ENCODE measurements around the gene CLMN. TPM values are rescaled to one million over a fixed set of nuclear protein-coding genes. Genes with fewer than 3 reads are reported as not detected.

The CLMN gene
- total RNA-seq, 1 experiment from 2014 or later: 33.4 TPM

DNA sequence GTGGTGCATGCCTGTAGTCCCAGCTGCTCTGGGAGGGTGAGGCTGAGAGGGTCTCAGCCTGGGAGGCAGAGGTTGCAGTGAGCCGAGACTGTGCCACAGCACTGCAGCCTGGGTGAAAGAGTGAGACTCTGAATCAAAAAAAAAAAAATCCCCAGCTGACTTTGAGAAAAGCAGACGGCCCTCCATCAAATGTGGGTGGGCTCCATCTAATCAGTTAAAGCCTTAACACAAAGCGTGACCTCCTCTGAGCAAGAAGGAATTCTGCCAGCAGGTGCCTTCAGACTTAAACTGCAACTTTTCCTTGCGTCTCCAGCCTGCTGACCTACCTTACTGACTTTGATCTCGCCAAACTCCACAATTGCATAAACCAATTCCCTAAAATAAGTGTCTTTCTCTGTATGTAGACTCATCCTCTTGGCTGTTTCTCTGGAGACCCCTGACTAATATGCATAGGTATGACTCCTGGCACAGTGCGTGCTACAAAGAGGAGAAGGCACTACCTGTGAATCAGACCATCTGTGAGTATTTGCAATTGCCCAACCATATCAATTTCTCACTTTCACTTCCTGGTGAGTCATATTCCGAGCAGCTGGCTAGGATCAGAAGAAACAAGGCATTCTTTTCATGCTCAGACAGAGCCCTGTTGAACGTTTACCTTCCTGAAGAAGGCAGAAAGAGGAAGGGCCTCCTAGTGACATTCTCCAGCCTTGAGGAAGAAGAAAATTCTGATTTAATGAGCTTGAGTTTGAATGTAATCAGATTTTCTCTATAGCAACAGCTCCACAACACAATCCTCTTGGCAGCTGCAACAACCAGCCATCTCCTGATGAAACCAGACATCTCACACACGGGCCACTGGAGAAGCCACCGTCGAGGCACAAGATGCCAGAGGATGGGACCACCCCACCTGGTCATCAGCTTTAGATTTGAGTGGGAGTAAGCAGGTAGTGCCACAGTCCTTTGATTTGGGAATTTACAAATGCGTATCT lies 54.3 kb downstream of the CLMN start:
- DNase-seq (ENCODE audit: low read depth, low spot score) (peak; percentile 98), ATAC-seq (peak; percentile 96)
- Histone ChIP-seq H3K4me3 (replicated peaks in 1 of 2; ENCODE audit: low read depth in 1 of 2, low read length in 2 of 2) (peak overlapping the region; percentile 20 to 37), H3K27me3 (ENCODE audit: insufficient read depth, low read length) (no peaks in the 10 kb centered on the region), H3K9ac (ENCODE audit: low read length) (peak overlapping the region; percentile 59), H3K36me3 (ENCODE audit: control insufficient read depth in 1 of 2, insufficient read depth in 2 of 2, low read length in 2 of 2) (no peaks in the 10 kb centered on the region), H3K9me2 (ENCODE audit: insufficient read depth) (no peaks in the 10 kb centered on the region), H3K79me2 (ENCODE audit: insufficient read depth, low read length) (peaks cover 7% of the 10 kb centered on the region; the same call in 1 of the 2 replicates), H4K20me1 (ENCODE audit: insufficient read depth) (no peaks in the 10 kb centered on the region), H2AFZ (ENCODE audit: low read depth, low read length, poor library complexity, severe bottlenecking) (no peak overlapping the region), H3K4me1 (ENCODE audit: control insufficient read depth in 1 of 2, insufficient read depth in 2 of 2, low read length in 2 of 2) (peaks cover 23 to 53% of the 10 kb centered on the region in 2 experiments), H3K9me3 (ENCODE audit: control insufficient read depth in 1 of 2, insufficient read depth in 1 of 2, low read depth in 1 of 2, low read length in 2 of 2) (no peaks in the 10 kb centered on the region), H3K27ac (ENCODE audit: low read depth, low read length) (peak overlapping the region; percentile 80), H3K4me2 (ENCODE audit: low read length) (peak overlapping the region; percentile 72)
- BruUV-seq (replicated peaks): TSS peak; percentile 56
- CTCF ChIA-PET: no interaction called here
- intact Hi-C loops (cut with micrococcal nuclease): loop anchor here (5.0 kb wide), 1 partner anchor 252 kb away; the partner anchor contains the start of gene SYNE3
- RAD21 ChIA-PET (ENCODE audit: low non-redundant PET in 1 of 2, low total read pairs in 2 of 2, uncharacterized antibody in 2 of 2, unreplicated experiment in 2 of 2): no interaction called here
- POLR2A ChIA-PET: interaction anchor here (1.1 to 1.2 kb wide), 2 partner anchors 17 to 125 kb away, joined by 3 read pairs; no protein-coding TSS in a partner anchor
- TF ChIP-seq EZH2phosphoT487 (IDR thresholded peaks at IDR 0.05; ENCODE audit: borderline replicate concordance) (no peak), SRF (IDR thresholded peaks at IDR 0.05; ENCODE audit: low read depth) (peak; percentile 88; the same call in 1 of the 2 replicates), ZFX (IDR thresholded peaks at IDR 0.05) (no peak), ELF1 (IDR thresholded peaks at IDR 0.05; ENCODE audit: borderline replicate concordance, low read depth) (peak; percentile 61; the same call in 1 of the 2 replicates), FOSL1 (IDR thresholded peaks at IDR 0.05; ENCODE audit: low read depth) (peak; percentile 100), SIN3A (IDR thresholded peaks at IDR 0.05; ENCODE audit: low read depth) (peak; percentile 99), POLR2AphosphoS5 (IDR thresholded peaks at IDR 0.05; ENCODE audit: low read depth, low read length) (peak; percentile 77), YY1 (IDR thresholded peaks at IDR 0.05; ENCODE audit: extremely low read depth, insufficient replicate concordance, low read depth, low read length) (peak; percentile 58), JUND (IDR thresholded peaks at IDR 0.05) (peak; percentile 100), CEBPB (IDR thresholded peaks at IDR 0.05; ENCODE audit: low read depth) (peak; percentile 100), CBX3 (IDR thresholded peaks at IDR 0.05; ENCODE audit: low read depth) (peak; percentile 98; the same call in 1 of the 2 replicates), EZH2 (IDR thresholded peaks at IDR 0.05) (no peak), SP1 (IDR thresholded peaks at IDR 0.05; ENCODE audit: low read depth) (peak; percentile 99), POLR2A (IDR thresholded peaks at IDR 0.05; ENCODE audit: borderline replicate concordance, extremely low read depth, insufficient read depth, insufficient read length) (no peak), TCF7L2 (IDR thresholded peaks at IDR 0.05; ENCODE audit: borderline replicate concordance, extremely low read depth, insufficient read depth, insufficient read length) (peak; percentile 86)
- TF ChIP-seq, protein P1, sequence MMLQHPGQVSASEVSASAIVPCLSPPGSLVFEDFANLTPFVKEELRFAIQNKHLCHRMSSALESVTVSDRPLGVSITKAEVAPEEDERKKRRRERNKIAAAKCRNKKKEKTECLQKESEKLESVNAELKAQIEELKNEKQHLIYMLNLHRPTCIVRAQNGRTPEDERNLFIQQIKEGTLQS (IDR thresholded peaks at IDR 0.05): peak; percentile 88
- TF ChIP-seq, protein P2, sequence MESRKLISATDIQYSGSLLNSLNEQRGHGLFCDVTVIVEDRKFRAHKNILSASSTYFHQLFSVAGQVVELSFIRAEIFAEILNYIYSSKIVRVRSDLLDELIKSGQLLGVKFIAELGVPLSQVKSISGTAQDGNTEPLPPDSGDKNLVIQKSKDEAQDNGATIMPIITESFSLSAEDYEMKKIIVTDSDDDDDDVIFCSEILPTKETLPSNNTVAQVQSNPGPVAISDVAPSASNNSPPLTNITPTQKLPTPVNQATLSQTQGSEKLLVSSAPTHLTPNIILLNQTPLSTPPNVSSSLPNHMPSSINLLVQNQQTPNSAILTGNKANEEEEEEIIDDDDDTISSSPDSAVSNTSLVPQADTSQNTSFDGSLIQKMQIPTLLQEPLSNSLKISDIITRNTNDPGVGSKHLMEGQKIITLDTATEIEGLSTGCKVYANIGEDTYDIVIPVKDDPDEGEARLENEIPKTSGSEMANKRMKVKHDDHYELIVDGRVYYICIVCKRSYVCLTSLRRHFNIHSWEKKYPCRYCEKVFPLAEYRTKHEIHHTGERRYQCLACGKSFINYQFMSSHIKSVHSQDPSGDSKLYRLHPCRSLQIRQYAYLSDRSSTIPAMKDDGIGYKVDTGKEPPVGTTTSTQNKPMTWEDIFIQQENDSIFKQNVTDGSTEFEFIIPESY (IDR thresholded peaks at IDR 0.05; ENCODE audit: extremely low read depth, insufficient replicate concordance, low read length): peak; percentile 76
- TF ChIP-seq, protein P3, sequence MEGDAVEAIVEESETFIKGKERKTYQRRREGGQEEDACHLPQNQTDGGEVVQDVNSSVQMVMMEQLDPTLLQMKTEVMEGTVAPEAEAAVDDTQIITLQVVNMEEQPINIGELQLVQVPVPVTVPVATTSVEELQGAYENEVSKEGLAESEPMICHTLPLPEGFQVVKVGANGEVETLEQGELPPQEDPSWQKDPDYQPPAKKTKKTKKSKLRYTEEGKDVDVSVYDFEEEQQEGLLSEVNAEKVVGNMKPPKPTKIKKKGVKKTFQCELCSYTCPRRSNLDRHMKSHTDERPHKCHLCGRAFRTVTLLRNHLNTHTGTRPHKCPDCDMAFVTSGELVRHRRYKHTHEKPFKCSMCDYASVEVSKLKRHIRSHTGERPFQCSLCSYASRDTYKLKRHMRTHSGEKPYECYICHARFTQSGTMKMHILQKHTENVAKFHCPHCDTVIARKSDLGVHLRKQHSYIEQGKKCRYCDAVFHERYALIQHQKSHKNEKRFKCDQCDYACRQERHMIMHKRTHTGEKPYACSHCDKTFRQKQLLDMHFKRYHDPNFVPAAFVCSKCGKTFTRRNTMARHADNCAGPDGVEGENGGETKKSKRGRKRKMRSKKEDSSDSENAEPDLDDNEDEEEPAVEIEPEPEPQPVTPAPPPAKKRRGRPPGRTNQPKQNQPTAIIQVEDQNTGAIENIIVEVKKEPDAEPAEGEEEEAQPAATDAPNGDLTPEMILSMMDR (IDR thresholded peaks at IDR 0.05 in 2 of 3, conservative IDR thresholded peaks at IDR 0.05 in 1 of 3; ENCODE audit: borderline replicate concordance in 1 of 3, insufficient read depth in 1 of 3, low read depth in 2 of 3, low read length in 2 of 3): no peak
- TF ChIP-seq, protein P4, sequence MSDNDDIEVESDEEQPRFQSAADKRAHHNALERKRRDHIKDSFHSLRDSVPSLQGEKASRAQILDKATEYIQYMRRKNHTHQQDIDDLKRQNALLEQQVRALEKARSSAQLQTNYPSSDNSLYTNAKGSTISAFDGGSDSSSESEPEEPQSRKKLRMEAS (IDR thresholded peaks at IDR 0.05): peak; percentile 87
